Prostate gland (tissue), 2 donors: ENCODE measurements around the gene SPATA4. TPM values are rescaled to one million over a fixed set of nuclear protein-coding genes. Genes with fewer than 3 reads are reported as not detected.
"Not testable (repeated sequence)": the region's sequence is repeated elsewhere in the genome, so short reads cannot be mapped to it uniquely, and the experiment has no call there.

Experiments
- DNase-seq: peaks from one replicate; pipeline ENCODE4 v3.0.0-alpha.2; 2019; ENCODE audit warnings: low spot score
- H3K27ac ChIP-seq, 2 donors: fragments of 200-600 bp; sonication (generic); 2 replicates each; pipeline ENCODE4 v1.5.1; 2017 to 2019
- H3K27me3 ChIP-seq: fragments of 200-600 bp; sonication (generic); replicated peaks from 2 replicates; pipeline ENCODE4 v1.5.1; 2019; ENCODE audit not compliant: insufficient read depth
- H3K36me3 ChIP-seq, 2 donors: fragments of 200-600 bp; sonication (generic); 1 replicate in 1 of 2; 2 replicates in 1 of 2; pipeline versions ENCODE4 v1.5.1 to v1.8.1; 2017 to 2019
- H3K4me1 ChIP-seq: fragments of 200-600 bp; sonication (generic); replicated peaks from 2 replicates; pipeline ENCODE4 v1.5.1; 2019
- H3K4me3 ChIP-seq, 2 donors: fragments of 200-600 bp; sonication (generic); 2 replicates each; pipeline ENCODE4 v1.5.1; 2017 to 2019
- H3K9me3 ChIP-seq: fragments of 200-600 bp; sonication (generic); 2 replicates; pipeline ENCODE4 v1.5.1; 2017
- POLR2A ChIP-seq: fragments of 450-650 bp; IDR thresholded peaks from one replicate; pipeline ENCODE4 v1.6.1; 2016; ENCODE audit warnings: antibody characterized with exemption, mild to moderate bottlenecking
- POLR2AphosphoS5 ChIP-seq: sonication (generic); formaldehyde crosslinking; IDR thresholded peaks from one replicate; pipeline ENCODE4 v1.6.1; 2017; ENCODE audit warnings: antibody characterized with exemption
- WGBS: methylation state at CpG from one replicate; pipeline ENCODE4 v1.1.5; 2018; 5-methylcytosine and 5-hydroxymethylcytosine counted together
- intact Hi-C: fragments of 100-400 bp; cut with DNase I; formaldehyde crosslinking; loops from one replicate; pipeline ENCODE4 v1.14.2; 2022
- total RNA-seq, 2 donors: library from RNA; depleted of rRNA; stranded (reverse); fragments of >200 nt; gene quantifications; one replicate each; pipeline ENCODE4 v1.1.0, GENCODE V29; 2016
- TF ChIP-seq, protein P1 (sequence below), 4 experiments: fragments of 200-600 bp in 2 of 4; fragments of 450-650 bp in 2 of 4; sonication (generic) in 2 of 4; IDR thresholded peaks; 1 replicate in 3 of 4; 2 replicates in 1 of 4; pipeline ENCODE4 v1.5.1; 2016 to 2019; ENCODE audit warnings: antibody characterized with exemption in 4 of 4, mild to moderate bottlenecking in 2 of 4, moderate library complexity in 2 of 4

Gene SPATA4
- total RNA-seq, 2 donors from 2014 or later: 0.68 to 10.2 TPM

GRCh38 chr4:176223561-176223960, 28.2 kb upstream of the SPATA4 start:
- no peaks in the 10 kb centered on the region for H3K36me3 ChIP-seq
- intact Hi-C loops: no loop called here
- TF ChIP-seq POLR2A (no peak), POLR2AphosphoS5 (no peak)
- TF ChIP-seq, protein P1, sequence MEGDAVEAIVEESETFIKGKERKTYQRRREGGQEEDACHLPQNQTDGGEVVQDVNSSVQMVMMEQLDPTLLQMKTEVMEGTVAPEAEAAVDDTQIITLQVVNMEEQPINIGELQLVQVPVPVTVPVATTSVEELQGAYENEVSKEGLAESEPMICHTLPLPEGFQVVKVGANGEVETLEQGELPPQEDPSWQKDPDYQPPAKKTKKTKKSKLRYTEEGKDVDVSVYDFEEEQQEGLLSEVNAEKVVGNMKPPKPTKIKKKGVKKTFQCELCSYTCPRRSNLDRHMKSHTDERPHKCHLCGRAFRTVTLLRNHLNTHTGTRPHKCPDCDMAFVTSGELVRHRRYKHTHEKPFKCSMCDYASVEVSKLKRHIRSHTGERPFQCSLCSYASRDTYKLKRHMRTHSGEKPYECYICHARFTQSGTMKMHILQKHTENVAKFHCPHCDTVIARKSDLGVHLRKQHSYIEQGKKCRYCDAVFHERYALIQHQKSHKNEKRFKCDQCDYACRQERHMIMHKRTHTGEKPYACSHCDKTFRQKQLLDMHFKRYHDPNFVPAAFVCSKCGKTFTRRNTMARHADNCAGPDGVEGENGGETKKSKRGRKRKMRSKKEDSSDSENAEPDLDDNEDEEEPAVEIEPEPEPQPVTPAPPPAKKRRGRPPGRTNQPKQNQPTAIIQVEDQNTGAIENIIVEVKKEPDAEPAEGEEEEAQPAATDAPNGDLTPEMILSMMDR (IDR thresholded peaks at IDR 0.05): no peak
- H3K4me1 ChIP-seq: no peaks in the 10 kb centered on the region
- 65% methylated on average over 2 of the region's 2 CpGs for WGBS
- no peak overlapping the region for H3K4me3 ChIP-seq
- no peaks in the 10 kb centered on the region for H3K9me3 ChIP-seq
- H3K27me3 ChIP-seq: no peaks in the 10 kb centered on the region
- no peak for DNase-seq
- H3K27ac ChIP-seq: no peak overlapping the region

- no peaks in the 10 kb centered on the region for H3K9me3 ChIP-seq
- no peak for TF ChIP-seq POLR2AphosphoS5
- no peak for TF ChIP-seq POLR2A
- TF ChIP-seq, protein P1 (IDR thresholded peaks at IDR 0.05): no peak
- intact Hi-C loops: no loop called here
- H3K4me3 ChIP-seq: no peak overlapping the region
- DNase-seq: no peak
- H3K36me3 ChIP-seq: no peaks in the 10 kb centered on the region
- H3K27me3 ChIP-seq: no peaks in the 10 kb centered on the region
- 60% methylated on average over 5 of the region's 5 CpGs for WGBS
- no peak overlapping the region for H3K27ac ChIP-seq
- no peaks in the 10 kb centered on the region for H3K4me1 ChIP-seq
Measured at GRCh38 chr4:176222149-176222548, 26.8 kb upstream of the SPATA4 start.

GRCh38 chr4:176217510-176217909, 22.1 kb upstream of the SPATA4 start:
- 48% methylated on average over 2 of the region's 2 CpGs for WGBS
- intact Hi-C loops: no loop called here

DNA sequence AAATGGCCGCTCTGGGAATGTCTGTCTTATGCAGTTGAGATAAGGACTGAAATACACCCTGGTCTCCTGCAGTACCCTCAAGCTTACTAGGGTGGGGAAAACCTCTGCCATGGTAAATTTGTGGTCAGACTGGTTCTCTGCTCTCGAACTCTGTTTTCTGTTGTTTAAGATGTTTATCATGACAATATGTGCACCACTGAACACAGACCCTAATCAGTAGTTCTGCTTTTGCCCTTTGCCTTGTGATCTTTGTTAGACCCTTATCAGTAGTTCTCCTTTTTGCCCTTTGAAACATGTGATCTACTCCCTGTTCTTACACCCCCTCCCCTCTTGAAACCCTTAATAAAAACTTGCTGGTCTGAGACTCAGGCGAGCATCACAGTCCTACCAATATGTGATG, 17.0 kb upstream of the SPATA4 start:
- intact Hi-C loops, DNase-seq: not testable (repeated sequence)
- 64% methylated on average over 3 of the region's 3 CpGs for WGBS

More at GRCh38 chr4:176217510-176217909, 22.1 kb upstream of the SPATA4 start:
- H3K27ac ChIP-seq: no peak overlapping the region
- H3K36me3 ChIP-seq: no peaks in the 10 kb centered on the region
- no peaks in the 10 kb centered on the region for H3K27me3 ChIP-seq
- no peak overlapping the region for H3K4me3 ChIP-seq
- no peaks in the 10 kb centered on the region for H3K9me3 ChIP-seq
- no peaks in the 10 kb centered on the region for H3K4me1 ChIP-seq
- TF ChIP-seq POLR2AphosphoS5 (no peak), POLR2A (no peak)
- TF ChIP-seq, protein P1 (IDR thresholded peaks at IDR 0.05): no peak
- no peak for DNase-seq

GRCh38 chr4:176210579-176211296, 15.4 kb upstream of the SPATA4 start:
- DNase-seq: no peak
- TF ChIP-seq, protein P1 (IDR thresholded peaks at IDR 0.05): no peak
- no peak for TF ChIP-seq POLR2AphosphoS5
- no peak for TF ChIP-seq POLR2A
- H3K27me3 ChIP-seq: no peaks in the 10 kb centered on the region
- intact Hi-C loops: no loop called here
- no peaks in the 10 kb centered on the region for H3K9me3 ChIP-seq
- no peaks in the 10 kb centered on the region for H3K4me1 ChIP-seq
- H3K27ac ChIP-seq: no peak overlapping the region
- H3K4me3 ChIP-seq: no peak overlapping the region
- 83% methylated on average over 7 of the region's 7 CpGs for WGBS
- H3K36me3 ChIP-seq: no peaks in the 10 kb centered on the region

More for the DNA sequence above, 17.0 kb upstream of the SPATA4 start:
- H3K27me3 ChIP-seq, H3K27ac ChIP-seq, H3K4me3 ChIP-seq, H3K4me1 ChIP-seq, H3K36me3 ChIP-seq, H3K9me3 ChIP-seq: not testable (repeated sequence)
